Activated B cell treated with CpG ODN at 0.5 μM for 24 hours (primary cell): Measurements from ENCODE around the gene FAM13C. TPM values are rescaled to one million over a fixed set of nuclear protein-coding genes. Genes with fewer than 3 reads are reported as not detected.

Experiments
- ATAC-seq: fragments of 200-7000 bp; cut with Tn5 transposase; one replicate; pipeline ENCODE4 v1.10.0; 2021; ENCODE audit warnings: low read depth, mild to moderate bottlenecking, moderate library complexity
- CTCF ChIA-PET: fragments of 350-600 bp; sonication (Branson Sonifier 250); formaldehyde crosslinking; loops from one replicate; lab custom pipeline; 2021; ENCODE audit warnings: antibody characterized with exemption; lab: Charles Lee
- POLR2A ChIA-PET: fragments of 350-600 bp; sonication (Branson Sonifier 250); formaldehyde crosslinking; loops from one replicate; lab custom pipeline; 2021; ENCODE audit warnings: antibody characterized with exemption; lab: Charles Lee
- DNase-seq: peaks from one replicate; pipeline ENCODE4 v3.0.0; 2022
- H3K27ac Mint-ChIP-seq: one replicate; pipeline ENCODE4 v1.8.0; 2020; ENCODE audit warnings: mixed read lengths
- H3K27me3 Mint-ChIP-seq: one replicate; pipeline ENCODE4 v1.8.0; 2021; ENCODE audit warnings: mixed read lengths
- H3K36me3 Mint-ChIP-seq: one replicate; pipeline ENCODE4 v1.8.0; 2021; ENCODE audit warnings: low read depth, mixed read lengths
- H3K4me1 Mint-ChIP-seq: one replicate; pipeline ENCODE4 v1.8.0; 2021; ENCODE audit warnings: mixed read lengths
- H3K4me3 Mint-ChIP-seq: one replicate; pipeline ENCODE4 v1.8.0; 2020; ENCODE audit warnings: mild to moderate bottlenecking, mixed read lengths
- H3K9me3 Mint-ChIP-seq: one replicate; pipeline ENCODE4 v1.8.0; 2020; ENCODE audit warnings: mixed read lengths
- intact Hi-C: fragments of 100-400 bp; cut with micrococcal nuclease; formaldehyde crosslinking; loops from one replicate; pipeline ENCODE4 v1.15.1; 2024
- total RNA-seq: library from RNA; stranded (reverse); gene quantifications from 2 replicates; pipeline ENCODE4 v1.2.3, GENCODE V29; 2022
- TF ChIP-seq, protein P1 (sequence below): fragments of 200-600 bp; IDR thresholded peaks from one replicate; pipeline ENCODE4 v1.8.0; 2022; ENCODE audit warnings: antibody characterized with exemption, mild to moderate bottlenecking

The FAM13C gene
- total RNA-seq, 1 donor from 2014 or later: not detected

DNA sequence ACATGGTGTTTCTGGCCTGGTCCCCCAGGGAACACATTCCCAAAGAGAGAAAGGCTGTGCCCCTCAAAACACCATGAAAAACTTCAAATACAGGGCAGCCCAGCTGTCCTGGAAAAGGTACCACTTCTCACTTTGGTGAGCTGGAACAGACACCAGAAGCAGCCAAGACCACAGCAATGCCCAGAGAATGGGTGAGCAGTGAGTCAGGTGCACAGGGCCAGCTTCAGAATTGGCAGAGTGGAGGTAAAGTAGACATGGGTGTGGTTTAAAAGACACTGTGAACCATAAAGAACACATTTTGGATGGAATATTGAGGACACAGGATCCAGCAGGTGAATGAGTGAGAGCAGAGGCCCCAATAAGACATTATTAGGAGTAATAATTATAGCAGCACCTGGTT, 51.3 kb downstream of the FAM13C start:
- intact Hi-C loops: no loop called here
- ChIA-PET CTCF (no interaction called here), POLR2A (no interaction called here)
- Mint-ChIP-seq H3K9me3 (no peaks in the 10 kb centered on the region), H3K4me3 (no peak overlapping the region), H3K36me3 (no peaks in the 10 kb centered on the region), H3K27me3 (no peaks in the 10 kb centered on the region), H3K4me1 (no peaks in the 10 kb centered on the region), H3K27ac (no peak overlapping the region)
- TF ChIP-seq, protein P1, sequence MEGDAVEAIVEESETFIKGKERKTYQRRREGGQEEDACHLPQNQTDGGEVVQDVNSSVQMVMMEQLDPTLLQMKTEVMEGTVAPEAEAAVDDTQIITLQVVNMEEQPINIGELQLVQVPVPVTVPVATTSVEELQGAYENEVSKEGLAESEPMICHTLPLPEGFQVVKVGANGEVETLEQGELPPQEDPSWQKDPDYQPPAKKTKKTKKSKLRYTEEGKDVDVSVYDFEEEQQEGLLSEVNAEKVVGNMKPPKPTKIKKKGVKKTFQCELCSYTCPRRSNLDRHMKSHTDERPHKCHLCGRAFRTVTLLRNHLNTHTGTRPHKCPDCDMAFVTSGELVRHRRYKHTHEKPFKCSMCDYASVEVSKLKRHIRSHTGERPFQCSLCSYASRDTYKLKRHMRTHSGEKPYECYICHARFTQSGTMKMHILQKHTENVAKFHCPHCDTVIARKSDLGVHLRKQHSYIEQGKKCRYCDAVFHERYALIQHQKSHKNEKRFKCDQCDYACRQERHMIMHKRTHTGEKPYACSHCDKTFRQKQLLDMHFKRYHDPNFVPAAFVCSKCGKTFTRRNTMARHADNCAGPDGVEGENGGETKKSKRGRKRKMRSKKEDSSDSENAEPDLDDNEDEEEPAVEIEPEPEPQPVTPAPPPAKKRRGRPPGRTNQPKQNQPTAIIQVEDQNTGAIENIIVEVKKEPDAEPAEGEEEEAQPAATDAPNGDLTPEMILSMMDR: no peak
- ATAC-seq: no peak
- DNase-seq: no peak

DNA sequence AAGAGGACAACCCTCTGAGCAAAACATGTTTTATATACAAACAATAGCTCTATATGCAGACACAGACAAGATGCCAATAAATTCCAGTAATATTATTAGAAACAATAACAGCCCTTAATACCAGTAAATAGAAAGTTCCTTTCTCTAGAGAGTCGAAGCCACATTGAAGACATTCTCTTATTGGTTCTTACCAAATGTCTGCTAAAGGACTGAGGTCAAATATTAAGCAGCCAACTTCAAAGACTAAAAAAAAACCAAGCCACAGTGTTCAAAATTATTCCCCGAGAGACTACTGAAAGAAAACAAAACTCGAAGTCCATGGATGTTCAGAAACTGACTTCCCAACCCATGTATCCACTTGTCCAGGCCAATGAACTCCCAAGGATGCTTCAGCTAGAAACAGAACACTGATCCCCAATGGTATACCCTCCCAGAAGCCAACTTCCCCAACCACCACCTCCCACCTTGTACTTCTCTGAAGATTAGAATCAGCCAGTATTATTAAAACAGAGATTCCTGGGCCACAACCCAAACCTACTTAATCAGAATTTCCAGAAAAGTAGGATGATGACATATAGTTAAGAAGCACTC, 51.9 kb downstream of the FAM13C start:
- Mint-ChIP-seq H3K9me3 (no peaks in the 10 kb centered on the region), H3K27me3 (no peaks in the 10 kb centered on the region), H3K4me1 (no peaks in the 10 kb centered on the region), H3K27ac (no peak overlapping the region), H3K4me3 (no peak overlapping the region), H3K36me3 (no peaks in the 10 kb centered on the region)
- DNase-seq: no peak
- TF ChIP-seq, protein P1: no peak
- ATAC-seq: no peak
- POLR2A ChIA-PET: no interaction called here
- intact Hi-C loops: no loop called here
- CTCF ChIA-PET: no interaction called here

DNA sequence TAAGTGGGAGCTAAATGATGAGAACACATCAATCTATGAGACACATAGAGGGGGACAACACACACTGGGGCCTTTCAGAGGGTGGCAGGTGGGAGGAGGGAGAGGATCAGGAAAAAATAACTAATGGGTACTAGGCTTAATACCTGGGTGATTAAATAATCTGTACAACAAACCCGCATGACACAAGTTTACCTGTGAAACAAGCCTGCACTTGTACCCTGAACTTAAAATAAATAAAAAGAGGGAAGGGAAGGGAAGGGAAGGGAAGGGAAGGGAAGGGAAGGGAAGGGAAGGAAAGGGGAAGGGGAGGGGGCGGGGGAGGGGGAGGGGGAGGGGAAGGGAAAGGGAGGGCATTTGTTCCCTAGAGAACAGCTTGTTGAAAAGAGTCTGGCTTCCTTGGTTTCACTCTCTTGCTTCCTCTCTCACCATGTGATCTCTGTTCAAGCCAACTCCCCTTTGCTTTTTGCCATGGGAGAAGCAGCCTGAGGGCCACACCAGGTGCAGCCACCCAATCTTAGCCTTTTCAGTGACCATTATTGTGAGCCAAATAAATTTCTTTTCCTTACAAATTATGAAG, 57.7 kb downstream of the FAM13C start:
- POLR2A ChIA-PET: no interaction called here
- TF ChIP-seq, protein P1: no peak

DNA sequence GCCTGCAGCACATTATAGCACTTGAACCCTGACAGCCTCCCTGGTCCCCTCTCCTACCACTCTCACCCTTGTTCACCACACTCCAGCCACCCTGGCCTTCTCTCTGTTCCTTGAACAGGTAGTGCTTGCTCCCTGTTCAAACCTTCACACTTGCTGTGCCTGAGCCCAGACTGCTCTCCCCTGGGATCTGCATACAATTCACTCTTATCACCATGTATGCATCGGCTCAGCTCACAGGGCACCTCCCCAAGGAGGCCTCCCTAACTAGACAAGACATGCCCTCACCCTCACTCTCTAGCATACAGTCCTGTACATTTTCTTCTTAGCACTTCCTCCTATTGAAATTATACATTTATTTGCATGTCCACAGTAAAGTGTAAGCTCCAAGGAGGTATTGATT, 59.3 kb downstream of the FAM13C start:
- Mint-ChIP-seq H3K4me3 (no peak overlapping the region), H3K9me3 (no peaks in the 10 kb centered on the region), H3K36me3 (no peaks in the 10 kb centered on the region), H3K27me3 (no peaks in the 10 kb centered on the region), H3K4me1 (no peaks in the 10 kb centered on the region), H3K27ac (no peak overlapping the region)
- no peak for DNase-seq
- ChIA-PET CTCF (no interaction called here), POLR2A (no interaction called here)
- TF ChIP-seq, protein P1: no peak
- no peak for ATAC-seq
- intact Hi-C loops: no loop called here

More for the DNA sequence above, 57.7 kb downstream of the FAM13C start:
- CTCF ChIA-PET: no interaction called here
- H3K36me3 Mint-ChIP-seq: no peaks in the 10 kb centered on the region
- no peak for DNase-seq
- H3K9me3 Mint-ChIP-seq: no peaks in the 10 kb centered on the region
- no peaks in the 10 kb centered on the region for H3K4me1 Mint-ChIP-seq
- no peaks in the 10 kb centered on the region for H3K27me3 Mint-ChIP-seq
- no peak for ATAC-seq
- H3K4me3 Mint-ChIP-seq: no peak overlapping the region
- H3K27ac Mint-ChIP-seq: no peak overlapping the region
- intact Hi-C loops: no loop called here

DNA sequence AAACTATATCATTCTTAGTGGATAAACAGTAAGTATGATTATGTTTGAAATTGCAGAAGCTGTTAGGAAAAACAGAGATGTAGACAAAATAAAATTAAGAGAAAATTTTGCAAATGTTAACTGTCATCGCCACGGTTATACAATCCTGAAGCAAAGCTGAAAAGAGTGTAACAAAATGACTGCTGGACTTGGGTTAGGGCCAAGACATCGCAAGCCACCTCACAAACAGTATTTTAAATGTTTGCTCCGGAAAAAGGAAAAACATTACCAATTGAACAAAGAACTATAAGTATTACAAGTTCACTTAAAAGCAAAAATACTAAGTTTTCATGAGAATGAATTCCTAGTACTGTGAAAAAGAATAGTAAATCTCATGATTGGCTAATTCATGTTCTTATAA, 60.0 kb downstream of the FAM13C start:
- TF ChIP-seq, protein P1: no peak
- ATAC-seq: no peak
- no peak overlapping the region for H3K27ac Mint-ChIP-seq
- H3K4me1 Mint-ChIP-seq: no peaks in the 10 kb centered on the region
- DNase-seq: no peak
- CTCF ChIA-PET: interaction anchor here (1.2 kb wide), 1 partner anchor 11 kb away, joined by 3 read pairs; no protein-coding TSS in a partner anchor
- no peaks in the 10 kb centered on the region for H3K36me3 Mint-ChIP-seq
- no peaks in the 10 kb centered on the region for H3K27me3 Mint-ChIP-seq
- intact Hi-C loops: no loop called here
- H3K9me3 Mint-ChIP-seq: no peaks in the 10 kb centered on the region
- POLR2A ChIA-PET: no interaction called here
- no peak overlapping the region for H3K4me3 Mint-ChIP-seq
